HepG2 (cell line): ENCODE data around the gene KRTCAP2. TPM values are rescaled to one million over a fixed set of nuclear protein-coding genes. Genes with fewer than 3 reads are reported as not detected.

ENCODE experiments used
- DPF2 ChIP-seq: sonication (generic); formaldehyde crosslinking; IDR thresholded peaks from 2 replicates; pipeline ENCODE4 v1.4.0; 2020; ENCODE audit warnings: mild to moderate bottlenecking, low read depth, missing genetic modification reagents, borderline replicate concordance
- HIC2 ChIP-seq: sonication (generic); formaldehyde crosslinking; IDR thresholded peaks from 2 replicates; pipeline ENCODE4 v1.9.0; 2022; ENCODE audit warnings: low read depth, missing genetic modification reagents
- HNF4G ChIP-seq, 2 experiments: sonication (generic) in 1 of 2; formaldehyde crosslinking in 1 of 2; IDR thresholded peaks; 2 replicates each; pipeline versions ENCODE4 v1.4.0 to v1.6.1; 2011 to 2020; ENCODE audit warnings: borderline replicate concordance in 2 of 2, low read depth in 2 of 2, mild to moderate bottlenecking in 2 of 2, low read length in 1 of 2, missing genetic modification reagents in 1 of 2, moderate library complexity in 1 of 2
- MYC ChIP-seq: sonication (generic); formaldehyde crosslinking; IDR thresholded peaks from 2 replicates; pipeline ENCODE4 v1.9.0; 2021; ENCODE audit warnings: missing genetic modification reagents, borderline replicate concordance
- SRSF9 ChIP-seq: fragments of 200-400 bp; formaldehyde crosslinking; IDR thresholded peaks from 2 replicates; pipeline ENCODE4 v1.6.1; 2018; ENCODE audit warnings: borderline replicate concordance, mild to moderate bottlenecking, low read depth, low read length; ENCODE audit not compliant: insufficient read depth, poor library complexity, severe bottlenecking
- TAF15 ChIP-seq: fragments of 200-400 bp; formaldehyde crosslinking; IDR thresholded peaks from one replicate; pipeline ENCODE4 v1.6.1; 2018; ENCODE audit warnings: mild to moderate bottlenecking, low read depth, low read length; ENCODE audit not compliant: poor library complexity, severe bottlenecking
- ZBTB33 ChIP-seq: sonication (generic); formaldehyde crosslinking; IDR thresholded peaks from 2 replicates; pipeline ENCODE4 v1.4.0; 2020; ENCODE audit warnings: missing genetic modification reagents
- ZIK1 ChIP-seq: sonication (generic); formaldehyde crosslinking; IDR thresholded peaks from 2 replicates; pipeline ENCODE4 v1.5.0; 2020; ENCODE audit warnings: mild to moderate bottlenecking, low read depth, missing genetic modification reagents, borderline replicate concordance
- ZNF224 ChIP-seq: sonication (generic); formaldehyde crosslinking; IDR thresholded peaks from 2 replicates; pipeline ENCODE4 v1.5.0; 2020; ENCODE audit warnings: mild to moderate bottlenecking, missing genetic modification reagents
- ZNF33A ChIP-seq: sonication (generic); formaldehyde crosslinking; IDR thresholded peaks from 2 replicates; pipeline ENCODE4 v1.5.1; 2020; ENCODE audit warnings: missing genetic modification reagents, mild to moderate bottlenecking, moderate library complexity, borderline replicate concordance
- ZNF747 ChIP-seq: sonication (generic); formaldehyde crosslinking; IDR thresholded peaks from 2 replicates; pipeline ENCODE4 v1.8.1; 2023; ENCODE audit warnings: missing genetic modification reagents, mild to moderate bottlenecking, borderline replicate concordance
- ZNF782 ChIP-seq: sonication (generic); formaldehyde crosslinking; IDR thresholded peaks from 2 replicates; pipeline ENCODE4 v1.4.0; 2020; ENCODE audit warnings: missing genetic modification reagents, mild to moderate bottlenecking, borderline replicate concordance
- ZNF816 ChIP-seq: sonication (generic); formaldehyde crosslinking; IDR thresholded peaks from 2 replicates; pipeline ENCODE4 v1.8.0; 2022; ENCODE audit warnings: missing genetic modification reagents, mild to moderate bottlenecking, borderline replicate concordance
- ZSCAN9 ChIP-seq: IDR thresholded peaks from 2 replicates; pipeline ENCODE4 v1.6.1; 2016; ENCODE audit warnings: borderline replicate concordance
- polyA plus RNA-seq, 8 experiments: library from polyadenylated mRNA; depleted of rRNA in 3 of 8; stranded (reverse) in 7 of 8; unstranded in 1 of 8; fragments of >200 nt; fragmentation: Illumina TruSeq in 4 of 8; extraction: Trizol in 4 of 8; gene quantifications; 2 replicates each; pipeline versions ENCODE4 v1.2.1 to v1.2.3, GENCODE V29; 2011 to 2016; ENCODE audit warnings: low read depth in 4 of 8, missing spikeins in 1 of 8, mixed read lengths in 1 of 8; ENCODE audit not compliant: insufficient read depth in 1 of 8
- total RNA-seq, 5 experiments: library from RNA; depleted of rRNA; stranded (reverse); fragments of >200 nt; fragmentation: Illumina TruSeq; extraction: Trizol; gene quantifications; 2 replicates each; pipeline ENCODE4 v1.2.3, GENCODE V29; 2016; ENCODE audit warnings: low read depth in 1 of 5
- TF ChIP-seq, protein P1 (sequence below): sonication (generic); formaldehyde crosslinking; IDR thresholded peaks from 2 replicates; pipeline ENCODE4 v1.4.0; 2020; ENCODE audit warnings: mild to moderate bottlenecking, missing genetic modification reagents

Gene KRTCAP2
- total and polyA plus RNA-seq, 2 of the 13 experiments (the other 11 are each of a cell fraction or from before 2014, with no cell fraction given): 77.3 to 79.4 TPM

- TF ChIP-seq, protein P1, sequence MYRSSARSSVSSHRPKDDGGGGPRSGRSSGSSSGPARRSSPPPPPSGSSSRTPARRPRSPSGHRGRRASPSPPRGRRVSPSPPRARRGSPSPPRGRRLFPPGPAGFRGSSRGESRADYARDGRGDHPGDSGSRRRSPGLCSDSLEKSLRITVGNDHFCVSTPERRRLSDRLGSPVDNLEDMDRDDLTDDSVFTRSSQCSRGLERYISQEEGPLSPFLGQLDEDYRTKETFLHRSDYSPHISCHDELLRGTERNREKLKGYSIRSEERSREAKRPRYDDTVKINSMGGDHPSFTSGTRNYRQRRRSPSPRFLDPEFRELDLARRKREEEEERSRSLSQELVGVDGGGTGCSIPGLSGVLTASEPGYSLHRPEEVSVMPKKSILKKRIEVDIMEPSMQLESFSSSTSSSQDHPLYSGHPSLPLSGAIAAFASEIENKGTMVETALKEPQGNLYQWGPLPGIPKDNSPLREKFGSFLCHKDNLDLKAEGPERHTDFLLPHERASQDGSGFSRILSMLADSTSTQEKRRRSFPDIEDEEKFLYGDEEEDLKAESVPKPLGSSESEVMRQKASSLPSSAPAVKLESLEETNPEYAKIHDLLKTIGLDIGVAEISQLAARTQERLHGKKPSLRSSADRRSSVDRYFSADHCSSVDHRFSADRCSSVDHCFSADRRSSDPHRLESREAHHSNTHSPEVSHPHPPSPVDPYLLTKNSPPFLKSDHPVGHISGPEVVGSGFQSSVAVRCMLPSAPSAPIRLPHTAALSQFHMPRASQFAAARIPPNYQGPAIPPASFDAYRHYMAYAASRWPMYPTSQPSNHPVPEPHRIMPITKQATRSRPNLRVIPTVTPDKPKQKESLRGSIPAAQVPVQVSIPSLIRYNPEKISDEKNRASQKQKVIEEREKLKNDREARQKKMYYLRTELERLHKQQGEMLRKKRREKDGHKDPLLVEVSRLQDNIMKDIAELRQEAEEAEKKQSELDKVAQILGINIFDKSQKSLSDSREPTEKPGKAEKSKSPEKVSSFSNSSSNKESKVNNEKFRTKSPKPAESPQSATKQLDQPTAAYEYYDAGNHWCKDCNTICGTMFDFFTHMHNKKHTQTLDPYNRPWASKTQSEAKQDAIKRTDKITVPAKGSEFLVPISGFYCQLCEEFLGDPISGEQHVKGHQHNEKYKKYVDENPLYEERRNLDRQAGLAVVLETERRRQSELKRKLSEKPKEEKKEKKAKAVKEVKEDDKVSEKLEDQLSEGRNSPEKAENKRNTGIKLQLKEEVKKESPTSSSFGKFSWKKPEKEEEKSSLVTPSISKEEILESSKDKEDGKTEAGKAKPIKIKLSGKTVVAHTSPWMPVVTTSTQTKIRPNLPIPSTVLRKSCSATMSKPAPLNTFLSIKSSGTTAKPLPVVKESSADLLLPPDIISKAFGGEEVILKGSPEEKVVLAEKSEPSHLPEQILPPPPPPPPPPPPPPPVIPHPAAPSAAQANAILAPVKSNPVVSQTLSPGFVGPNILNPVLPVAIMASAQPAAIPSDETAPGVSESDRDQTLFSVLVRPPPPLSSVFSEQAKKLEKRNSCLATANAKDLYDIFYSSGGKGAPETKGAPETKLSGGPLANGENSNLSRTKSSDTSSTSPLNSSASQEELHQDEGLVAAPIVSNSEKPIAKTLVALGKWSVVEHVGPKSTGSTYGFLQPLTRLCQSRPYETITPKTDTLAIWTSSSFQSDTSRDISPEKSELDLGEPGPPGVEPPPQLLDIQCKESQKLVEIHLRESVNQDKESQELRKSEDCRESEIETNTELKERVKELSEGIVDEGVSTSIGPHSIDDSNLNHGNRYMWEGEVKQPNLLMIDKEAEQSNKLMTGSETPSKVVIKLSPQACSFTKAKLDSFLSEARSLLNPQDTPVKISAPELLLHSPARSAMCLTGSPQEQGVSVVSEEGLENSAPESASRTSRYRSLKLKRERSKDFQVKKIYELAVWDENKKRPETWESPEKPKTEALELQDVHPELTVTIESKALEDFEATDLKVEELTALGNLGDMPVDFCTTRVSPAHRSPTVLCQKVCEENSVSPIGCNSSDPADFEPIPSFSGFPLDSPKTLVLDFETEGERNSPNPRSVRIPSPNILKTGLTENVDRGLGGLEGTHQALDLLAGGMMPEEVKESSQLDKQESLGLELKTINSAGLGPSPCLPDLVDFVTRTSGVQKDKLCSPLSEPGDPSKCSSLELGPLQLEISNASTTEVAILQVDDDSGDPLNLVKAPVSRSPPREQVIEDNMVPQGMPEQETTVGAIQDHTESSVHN (CRISPR knock-in tag): no peak
- no peak for TF ChIP-seq ZNF782 (CRISPR knock-in tag)
- TF ChIP-seq HIC2: no peak
- TF ChIP-seq ZNF816 (CRISPR knock-in tag): no peak
- TF ChIP-seq ZSCAN9 (CRISPR knock-in tag): no peak; the same call in 1 of the 2 replicates
- peak; percentile 82 for TF ChIP-seq MYC (CRISPR knock-in tag)
- TF ChIP-seq ZIK1 (CRISPR knock-in tag): no peak
- no peak for TF ChIP-seq HNF4G (IDR thresholded peaks at IDR 0.05; ENCODE audit: borderline replicate concordance, low read depth, low read length)
- TF ChIP-seq HNF4G (CRISPR knock-in tag; IDR thresholded peaks at IDR 0.05; ENCODE audit: borderline replicate concordance, low read depth): no peak
- TF ChIP-seq ZNF33A: no peak
- no peak for TF ChIP-seq TAF15
- TF ChIP-seq DPF2 (CRISPR knock-in tag): no peak
- no peak for TF ChIP-seq ZNF224 (CRISPR knock-in tag)
- peak; percentile 78; the same call in 1 of the 2 replicates for TF ChIP-seq ZNF747
- peak; percentile 56; the same call in 1 of the 2 replicates for TF ChIP-seq ZBTB33 (CRISPR knock-in tag)
- TF ChIP-seq SRSF9: no peak
Observed at GRCh38 chr1:155172732-155173477, at the start of gene KRTCAP2 (continued).
